Muscle layer of duodenum (tissue), 2 donors: Measurements from ENCODE around the gene RYR2.

Experiments used
- H3K27ac ChIP-seq: one replicate; pipeline ENCODE4 v1.7.0; 2013; ENCODE audit warnings: mild to moderate bottlenecking, low read length
- H3K27me3 ChIP-seq: one replicate; pipeline ENCODE4 v1.7.0; 2013; ENCODE audit warnings: low read depth, mild to moderate bottlenecking, control low read depth, low read length
- H3K36me3 ChIP-seq, 2 donors: one replicate each; pipeline ENCODE4 v1.7.0; 2013; ENCODE audit warnings: low read length in 2 of 2, control low read depth in 1 of 2, mild to moderate bottlenecking in 1 of 2; ENCODE audit not compliant: insufficient read depth in 2 of 2, control insufficient read depth in 1 of 2
- H3K4me1 ChIP-seq, 2 donors: one replicate each; pipeline ENCODE4 v1.7.0; 2013; ENCODE audit warnings: low read length in 2 of 2, mild to moderate bottlenecking in 2 of 2, control low read depth in 1 of 2, moderate library complexity in 1 of 2; ENCODE audit not compliant: insufficient read depth in 2 of 2, control insufficient read depth in 1 of 2
- H3K4me3 ChIP-seq, 2 donors: one replicate each; pipeline ENCODE4 v1.7.0; 2013; ENCODE audit warnings: low read length in 2 of 2, low read depth in 1 of 2, mild to moderate bottlenecking in 1 of 2
- H3K9me3 ChIP-seq, 2 donors: one replicate each; pipeline ENCODE4 v1.7.0; 2013; ENCODE audit warnings: low read length in 2 of 2, control low read depth in 1 of 2, mild to moderate bottlenecking in 1 of 2; ENCODE audit not compliant: control insufficient read depth in 1 of 2
- donor health status: healthy.

Gene RYR2

GRCh38 chr1:237084341-237085077, 42.5 kb downstream of the RYR2 start:
- Histone ChIP-seq H3K27me3 (no peaks in the 10 kb centered on the region), H3K36me3 (no peaks in the 10 kb centered on the region), H3K9me3 (no peaks in the 10 kb centered on the region), H3K4me1 (no peaks in the 10 kb centered on the region), H3K4me3 (no peak overlapping the region), H3K27ac (no peak overlapping the region)

GRCh38 chr1:237091691-237092090, 49.7 kb downstream of the RYR2 start:
- Histone ChIP-seq H3K4me3 (no peak overlapping the region), H3K4me1 (peaks cover 0 to 8% of the 10 kb centered on the region in 2 donors), H3K36me3 (no peaks in the 10 kb centered on the region), H3K9me3 (no peaks in the 10 kb centered on the region), H3K27ac (no peak overlapping the region), H3K27me3 (no peaks in the 10 kb centered on the region)

- Histone ChIP-seq H3K27me3 (no peaks in the 10 kb centered on the region), H3K27ac (no peak overlapping the region)
These were observed 51.7 kb downstream of the RYR2 start for GRCh38 chr1:237093691-237094090.

GRCh38 chr1:237098541-237098940, 56.6 kb downstream of the RYR2 start:
- H3K36me3 ChIP-seq: no peaks in the 10 kb centered on the region
- no peak overlapping the region for H3K27ac ChIP-seq
- H3K27me3 ChIP-seq: no peaks in the 10 kb centered on the region
- H3K9me3 ChIP-seq: no peaks in the 10 kb centered on the region
- no peak overlapping the region for H3K4me3 ChIP-seq
- peaks cover 0 to 10% of the 10 kb centered on the region in 2 donors for H3K4me1 ChIP-seq

More at GRCh38 chr1:237093691-237094090, 51.7 kb downstream of the RYR2 start:
- no peaks in the 10 kb centered on the region for H3K36me3 ChIP-seq
- peaks cover 0 to 10% of the 10 kb centered on the region in 2 donors for H3K4me1 ChIP-seq
- no peaks in the 10 kb centered on the region for H3K9me3 ChIP-seq
- no peak overlapping the region for H3K4me3 ChIP-seq

- Histone ChIP-seq H3K27ac (no peak overlapping the region), H3K36me3 (no peaks in the 10 kb centered on the region), H3K4me3 (no peak overlapping the region), H3K4me1 (peaks cover 0 to 6% of the 10 kb centered on the region in 2 donors), H3K27me3 (no peaks in the 10 kb centered on the region), H3K9me3 (no peaks in the 10 kb centered on the region)
These were observed 61.0 kb downstream of the RYR2 start for GRCh38 chr1:237103021-237103420.

GRCh38 chr1:237104096-237104495, 62.1 kb downstream of the RYR2 start:
- H3K27me3 ChIP-seq: no peaks in the 10 kb centered on the region
- no peaks in the 10 kb centered on the region for H3K36me3 ChIP-seq
- H3K4me3 ChIP-seq: no peak overlapping the region
- H3K4me1 ChIP-seq: peaks cover 0 to 14% of the 10 kb centered on the region in 2 donors
- H3K9me3 ChIP-seq: no peaks in the 10 kb centered on the region
- no peak overlapping the region for H3K27ac ChIP-seq

- Histone ChIP-seq H3K9me3 (no peaks in the 10 kb centered on the region), H3K4me1 (peaks cover 0 to 14% of the 10 kb centered on the region in 2 donors), H3K36me3 (no peaks in the 10 kb centered on the region), H3K4me3 (no peak overlapping the region), H3K27ac (no peak overlapping the region), H3K27me3 (no peaks in the 10 kb centered on the region)
These were observed 63.8 kb downstream of the RYR2 start for GRCh38 chr1:237105826-237106225.

GRCh38 chr1:237108297-237109040, 66.5 kb downstream of the RYR2 start:
- H3K36me3 ChIP-seq: no peaks in the 10 kb centered on the region
- H3K4me3 ChIP-seq: no peak overlapping the region
- no peaks in the 10 kb centered on the region for H3K9me3 ChIP-seq
- no peak overlapping the region for H3K27ac ChIP-seq
- H3K4me1 ChIP-seq: peaks cover 0 to 14% of the 10 kb centered on the region in 2 donors
- no peaks in the 10 kb centered on the region for H3K27me3 ChIP-seq

GRCh38 chr1:237111807-237112206, 69.8 kb downstream of the RYR2 start:
- Histone ChIP-seq H3K27ac (no peak overlapping the region), H3K4me3 (no peak overlapping the region)

GRCh38 chr1:237112663-237113062, 70.7 kb downstream of the RYR2 start:
- Histone ChIP-seq H3K9me3 (no peaks in the 10 kb centered on the region), H3K4me3 (no peak overlapping the region), H3K27me3 (no peaks in the 10 kb centered on the region), H3K4me1 (peaks cover 0 to 12% of the 10 kb centered on the region in 2 donors), H3K36me3 (no peaks in the 10 kb centered on the region), H3K27ac (no peak overlapping the region)

More at GRCh38 chr1:237111807-237112206, 69.8 kb downstream of the RYR2 start:
- H3K4me1 ChIP-seq: peaks cover 0 to 14% of the 10 kb centered on the region in 2 donors
- no peaks in the 10 kb centered on the region for H3K9me3 ChIP-seq
- no peaks in the 10 kb centered on the region for H3K36me3 ChIP-seq
- H3K27me3 ChIP-seq: no peaks in the 10 kb centered on the region

- H3K27me3 ChIP-seq: no peaks in the 10 kb centered on the region
- H3K9me3 ChIP-seq: no peaks in the 10 kb centered on the region
- no peaks in the 10 kb centered on the region for H3K36me3 ChIP-seq
- no peak overlapping the region for H3K27ac ChIP-seq
- no peaks in the 10 kb centered on the region for H3K4me1 ChIP-seq
- no peak overlapping the region for H3K4me3 ChIP-seq
These were observed 73.1 kb downstream of the RYR2 start for GRCh38 chr1:237115035-237115434.
